Measurements from ENCODE around the gene DEUP1.

DNA sequence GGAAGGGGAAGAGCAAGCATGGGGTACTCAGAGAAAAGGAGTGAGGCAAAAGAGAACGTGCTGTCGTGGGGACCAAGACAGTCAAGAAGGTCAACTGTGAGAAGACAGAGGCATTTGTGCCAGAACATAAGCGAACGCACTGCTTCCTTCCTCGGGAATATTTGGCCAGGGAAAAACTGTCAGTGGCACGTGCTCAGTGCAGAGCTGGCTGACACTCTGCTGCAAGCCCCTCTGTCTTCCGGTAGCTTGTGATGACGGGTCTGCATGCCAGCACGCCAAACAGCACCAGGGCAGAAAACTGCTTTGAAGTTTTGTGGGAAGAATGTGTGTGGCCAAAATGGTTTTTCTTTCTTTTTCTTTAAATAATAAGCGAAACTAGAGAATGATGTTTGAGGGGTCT lies 152.0 kb downstream of the DEUP1 start:
- no peak for TF ChIP-seq CTCF (IDR thresholded peaks at IDR 0.05)
- no peak for TF ChIP-seq POLR2A (IDR thresholded peaks at IDR 0.05)

Data from uterus (tissue), 2 donors.